OCI-LY7 (cell line): ENCODE results near the gene COL18A1. TPM values are rescaled to one million over a fixed set of nuclear protein-coding genes. Genes with fewer than 3 reads are reported as not detected.

Experiments
- BruUV-seq: library from RNA; stranded (reverse); fragments of 400-500 nt; replicated peaks from 2 replicates; lab custom pipeline; 2021; lab: Mats Ljungman, UMichigan
- CTCF ChIA-PET: fragments of 300-600 bp; sonication (Branson Sonifier 250); formaldehyde crosslinking; loops from one replicate; lab custom pipeline; 2022; ENCODE audit warnings: antibody characterized with exemption; ENCODE audit not compliant: unreplicated experiment; lab: Charles Lee
- POLR2A ChIA-PET: fragments of 300-600 bp; sonication (Branson Sonifier 250); formaldehyde crosslinking; loops from one replicate; lab custom pipeline; 2022; ENCODE audit warnings: antibody characterized with exemption; lab: Charles Lee
- DNase-seq: peaks from one replicate; pipeline ENCODE4 v3.0.0-alpha.2; 2015; ENCODE audit warnings: low spot score
- H2AFZ ChIP-seq: fragments of 200-600 bp; sonication (generic), shearing (Covaris generic); 2 replicates; pipeline ENCODE4 v1.6.1; 2014; ENCODE audit warnings: mild to moderate bottlenecking, antibody characterized with exemption, low read length, moderate library complexity
- H3K27ac ChIP-seq: fragments of 200-600 bp; sonication (generic); 2 replicates; pipeline ENCODE4 v1.5.1; 2014; ENCODE audit warnings: mixed run types, low read depth, mild to moderate bottlenecking, moderate library complexity, low read length, inconsistent platforms; ENCODE audit not compliant: poor library complexity, severe bottlenecking
- H3K36me3 ChIP-seq: fragments of 200-600 bp; sonication (generic); 2 replicates; pipeline ENCODE4 v1.6.1; 2014; ENCODE audit warnings: mild to moderate bottlenecking, antibody characterized with exemption, low read length, moderate library complexity, mixed read lengths; ENCODE audit not compliant: insufficient read depth
- H3K4me1 ChIP-seq: fragments of 200-600 bp; sonication (generic); 2 replicates; pipeline ENCODE4 v1.5.1; 2014; ENCODE audit warnings: mild to moderate bottlenecking, low read length; ENCODE audit not compliant: insufficient read depth, poor library complexity, severe bottlenecking
- H3K4me2 ChIP-seq: fragments of 200-600 bp; sonication (generic); 2 replicates; pipeline ENCODE4 v1.6.1; 2014; ENCODE audit warnings: mild to moderate bottlenecking, low read length
- H3K4me3 ChIP-seq: fragments of 200-600 bp; sonication (generic); 2 replicates; pipeline ENCODE4 v1.5.1; 2014; ENCODE audit warnings: mild to moderate bottlenecking, low read depth, low read length; ENCODE audit not compliant: poor library complexity, severe bottlenecking
- H3K79me2 ChIP-seq: fragments of 200-600 bp; sonication (generic); 2 replicates; pipeline ENCODE4 v1.6.1; 2016; ENCODE audit warnings: low read depth, mild to moderate bottlenecking, low read length, moderate library complexity, mixed read lengths; ENCODE audit not compliant: insufficient read depth
- H3K9me2 ChIP-seq: fragments of 200-600 bp; sonication (generic); 2 replicates; pipeline ENCODE4 v1.6.1; 2016; ENCODE audit warnings: mild to moderate bottlenecking, low read length, mixed read lengths; ENCODE audit not compliant: insufficient read depth
- H3K9me3 ChIP-seq: fragments of 200-600 bp; sonication (generic); 2 replicates; pipeline ENCODE4 v1.6.1; 2014; ENCODE audit warnings: mild to moderate bottlenecking, mixed run types, low read length, mixed read lengths
- H4K20me1 ChIP-seq: fragments of 200-600 bp; sonication (generic); 2 replicates; pipeline ENCODE4 v1.6.1; 2014; ENCODE audit warnings: mild to moderate bottlenecking, antibody characterized with exemption, low read length, moderate library complexity, mixed read lengths; ENCODE audit not compliant: insufficient read depth
- CTCF ChIP-seq: fragments of 200-600 bp; sonication (generic); conservative IDR thresholded peaks from 2 replicates; pipeline ENCODE4 v1.5.1; 2014; ENCODE audit warnings: mild to moderate bottlenecking, antibody characterized with exemption, low read length, moderate library complexity, mixed read lengths
- EZH2phosphoT487 ChIP-seq: fragments of 200-600 bp; sonication (generic); IDR thresholded peaks from 2 replicates; pipeline ENCODE4 v1.6.1; 2018; ENCODE audit warnings: low read depth, borderline replicate concordance, mild to moderate bottlenecking, mixed run types, antibody characterized with exemption, low read length, moderate library complexity, mixed read lengths
- intact Hi-C: fragments of 100-400 bp; cut with micrococcal nuclease; formaldehyde crosslinking; loops from one replicate; pipeline ENCODE4 v1.10.0; 2022; ENCODE audit not compliant: unreplicated experiment
- total RNA-seq, 2 experiments: library from RNA; depleted of rRNA in 1 of 2; stranded (reverse); fragments of >200 nt in 1 of 2; shearing (Covaris generic) in 1 of 2; gene quantifications; 2 replicates each; pipeline ENCODE4 v1.2.3, GENCODE V29; 2014 to 2022

The COL18A1 gene
- total RNA-seq, 2 experiments from 2014 or later = 0.23 to 7.4 TPM

GRCh38 chr21:45545691-45546531 lies 140.9 kb downstream of the COL18A1 start:
- H3K9me3 ChIP-seq = no peaks in the 10 kb centered on the region
- CTCF ChIA-PET = no interaction called here
- intact Hi-C loops = no loop called here
- no peak overlapping the region for H3K4me3 ChIP-seq
- H2AFZ ChIP-seq = no peak overlapping the region
- H4K20me1 ChIP-seq = no peaks in the 10 kb centered on the region
- peaks cover 7% of the 10 kb centered on the region for H3K4me1 ChIP-seq
- DNase-seq = no peak
- H3K36me3 ChIP-seq = no peaks in the 10 kb centered on the region
- H3K4me2 ChIP-seq = no peak overlapping the region
- H3K79me2 ChIP-seq = peaks cover under 1% of the 10 kb centered on the region; the same call in 1 of the 2 replicates
- no peak overlapping the region for H3K27ac ChIP-seq
- no peaks in the 10 kb centered on the region for H3K9me2 ChIP-seq
- POLR2A ChIA-PET = no interaction called here
- no peak for TF ChIP-seq EZH2phosphoT487
- TF ChIP-seq CTCF = no peak
- BruUV-seq = no TSS peak

GRCh38 chr21:45546636-45547544 lies 141.9 kb downstream of the COL18A1 start:
- CTCF ChIA-PET = no interaction called here
- POLR2A ChIA-PET = no interaction called here

More at GRCh38 chr21:45546636-45547544, 141.9 kb downstream of the COL18A1 start:
- H3K4me3 ChIP-seq = no peak overlapping the region
- H2AFZ ChIP-seq = no peak overlapping the region
- H3K79me2 ChIP-seq = no peaks in the 10 kb centered on the region
- H4K20me1 ChIP-seq = no peaks in the 10 kb centered on the region
- H3K36me3 ChIP-seq = no peaks in the 10 kb centered on the region
- H3K27ac ChIP-seq = no peak overlapping the region
- H3K9me3 ChIP-seq = no peaks in the 10 kb centered on the region
- intact Hi-C loops = no loop called here
- H3K4me1 ChIP-seq = peaks cover 13% of the 10 kb centered on the region
- BruUV-seq = no TSS peak
- H3K4me2 ChIP-seq = no peak overlapping the region
- TF ChIP-seq EZH2phosphoT487 (no peak), CTCF (no peak)
- no peak for DNase-seq
- H3K9me2 ChIP-seq = no peaks in the 10 kb centered on the region
